ENCODE measurements around the gene TBC1D16. TPM values are rescaled to one million over a fixed set of nuclear protein-coding genes. Genes with fewer than 3 reads are reported as not detected.

TBC1D16 gene
- total and polyA plus RNA-seq, 2 donors = 15.8 to 21.5 TPM

DNA sequence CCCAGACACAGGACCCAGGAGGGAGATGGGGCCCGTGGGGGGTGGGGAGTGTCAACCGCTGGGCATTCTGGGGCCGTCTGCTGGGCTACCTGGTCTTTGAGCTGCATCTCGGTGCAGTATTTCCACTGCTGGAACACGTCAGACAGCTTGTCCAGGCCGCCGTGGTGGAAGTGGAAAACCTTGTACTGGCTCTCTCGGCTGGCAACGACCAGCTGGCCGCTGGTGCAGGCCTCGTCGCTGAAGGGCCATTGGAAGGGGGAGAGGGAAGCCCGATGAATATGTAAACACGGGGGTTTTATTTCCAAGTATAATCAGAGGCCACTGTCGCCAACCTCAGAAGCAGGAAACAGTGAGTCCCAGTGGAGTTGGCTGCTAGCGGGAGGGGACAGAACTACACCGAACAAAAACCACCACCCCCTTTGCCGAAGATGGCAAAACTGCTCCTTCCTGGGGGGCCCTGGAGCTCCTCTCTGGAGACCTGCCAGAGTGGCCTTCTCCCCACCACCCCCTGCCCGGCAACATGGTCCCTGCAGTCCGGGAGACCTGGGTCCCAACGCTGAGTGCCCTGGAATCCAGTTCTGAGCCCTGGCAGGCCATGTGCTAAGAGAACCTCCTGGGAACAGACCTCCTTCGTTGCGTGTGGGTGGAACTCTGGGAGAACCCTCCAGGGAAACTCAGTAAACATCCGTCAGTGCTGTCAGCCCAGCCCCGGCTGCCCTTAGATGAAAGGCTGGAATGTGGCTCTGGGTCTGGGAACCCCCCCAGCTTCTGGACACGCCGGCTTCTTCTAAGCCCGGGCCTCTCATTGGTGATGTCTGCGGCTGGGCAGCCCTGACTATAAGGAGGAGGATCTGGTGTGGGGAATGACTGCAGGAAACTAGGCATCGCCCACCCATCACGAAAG, 84.1 kb downstream of the TBC1D16 start:
- peaks cover 2% of the 10 kb centered on the region for H3K36me3 ChIP-seq (ENCODE audit: insufficient read depth)
- H3K27ac ChIP-seq (ENCODE audit: low read depth) = peak overlapping the region; percentile 12
- DNase-seq (ENCODE audit: extremely low spot score) = peak; percentile 31
- H3K4me3 ChIP-seq (ENCODE audit: low read depth, low read length) = no peak overlapping the region
- H3K4me1 ChIP-seq (ENCODE audit: insufficient read depth) = no peaks in the 10 kb centered on the region
- 22% methylated on average over 31 of the region's 31 CpGs for WGBS

- peaks cover 2% of the 10 kb centered on the region for H3K36me3 ChIP-seq (ENCODE audit: insufficient read depth)
- 86% methylated on average over 17 of the region's 17 CpGs for WGBS
- H3K27ac ChIP-seq (ENCODE audit: low read depth) = no peak overlapping the region
- H3K4me1 ChIP-seq (ENCODE audit: insufficient read depth) = no peaks in the 10 kb centered on the region
- no peak for DNase-seq (ENCODE audit: extremely low spot score)
- H3K4me3 ChIP-seq (ENCODE audit: low read depth, low read length) = no peak overlapping the region
These were observed 84.9 kb downstream of the TBC1D16 start for GRCh38 chr17:79950751-79951150.

- H3K4me1 ChIP-seq (ENCODE audit: insufficient read depth) = no peaks in the 10 kb centered on the region
- DNase-seq (ENCODE audit: extremely low spot score) = no peak
- H3K27ac ChIP-seq (ENCODE audit: low read depth) = no peak overlapping the region
- 93% methylated on average over 31 of the region's 31 CpGs for WGBS
- no peak overlapping the region for H3K4me3 ChIP-seq (ENCODE audit: low read depth, low read length)
- H3K36me3 ChIP-seq (ENCODE audit: insufficient read depth) = peaks cover 2% of the 10 kb centered on the region
These were observed 85.4 kb downstream of the TBC1D16 start for GRCh38 chr17:79950306-79950705.

GRCh38 chr17:79949656-79950209, 85.9 kb downstream of the TBC1D16 start:
- H3K27ac ChIP-seq (ENCODE audit: low read depth) = no peak overlapping the region
- H3K4me3 ChIP-seq (ENCODE audit: low read depth, low read length) = no peak overlapping the region
- WGBS = 89% methylated on average over 27 of the region's 27 CpGs
- peaks cover 2% of the 10 kb centered on the region for H3K36me3 ChIP-seq (ENCODE audit: insufficient read depth)
- DNase-seq (ENCODE audit: extremely low spot score) = no peak
- no peaks in the 10 kb centered on the region for H3K4me1 ChIP-seq (ENCODE audit: insufficient read depth)

DNA sequence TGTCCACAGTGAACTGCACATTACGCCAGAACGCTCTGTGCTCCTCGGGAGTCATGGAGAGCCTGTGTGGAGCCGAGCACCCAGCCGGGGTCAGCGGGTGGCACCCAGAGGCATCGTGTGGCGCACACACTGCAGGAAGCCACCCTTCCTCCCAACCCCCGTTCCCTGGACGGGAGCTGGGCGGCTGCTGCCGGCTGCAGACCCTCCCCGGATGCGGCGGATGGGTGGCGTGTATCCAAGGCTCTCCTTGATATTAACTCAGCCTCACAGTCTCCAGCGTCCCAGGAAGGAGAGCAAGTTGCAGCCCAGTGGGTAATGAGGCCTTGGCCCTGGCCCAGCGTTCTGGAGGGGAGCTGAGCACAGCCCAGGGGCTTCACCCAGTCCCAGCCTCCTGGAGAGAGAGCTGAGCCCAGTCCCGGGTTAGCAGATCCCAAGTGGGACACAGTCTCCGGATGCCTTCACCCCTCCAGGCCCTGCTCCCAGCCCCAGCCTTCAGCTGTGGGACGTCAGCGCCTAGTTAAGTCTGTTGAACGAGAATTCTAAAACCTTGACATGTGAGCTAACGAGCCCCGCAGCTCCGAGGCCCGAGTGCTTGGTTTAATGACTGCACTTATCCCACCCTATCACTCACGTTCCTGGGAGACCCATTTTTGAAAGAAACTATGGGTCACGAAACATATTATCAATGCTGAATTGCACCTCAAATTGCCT, 86.6 kb downstream of the TBC1D16 start:
- no peak for DNase-seq (ENCODE audit: extremely low spot score)
- no peak overlapping the region for H3K27ac ChIP-seq (ENCODE audit: low read depth)
- peaks cover 2% of the 10 kb centered on the region for H3K36me3 ChIP-seq (ENCODE audit: insufficient read depth)
- 89% methylated on average over 29 of the region's 29 CpGs for WGBS
- no peaks in the 10 kb centered on the region for H3K4me1 ChIP-seq (ENCODE audit: insufficient read depth)
- H3K4me3 ChIP-seq (ENCODE audit: low read depth, low read length) = no peak overlapping the region

DNA sequence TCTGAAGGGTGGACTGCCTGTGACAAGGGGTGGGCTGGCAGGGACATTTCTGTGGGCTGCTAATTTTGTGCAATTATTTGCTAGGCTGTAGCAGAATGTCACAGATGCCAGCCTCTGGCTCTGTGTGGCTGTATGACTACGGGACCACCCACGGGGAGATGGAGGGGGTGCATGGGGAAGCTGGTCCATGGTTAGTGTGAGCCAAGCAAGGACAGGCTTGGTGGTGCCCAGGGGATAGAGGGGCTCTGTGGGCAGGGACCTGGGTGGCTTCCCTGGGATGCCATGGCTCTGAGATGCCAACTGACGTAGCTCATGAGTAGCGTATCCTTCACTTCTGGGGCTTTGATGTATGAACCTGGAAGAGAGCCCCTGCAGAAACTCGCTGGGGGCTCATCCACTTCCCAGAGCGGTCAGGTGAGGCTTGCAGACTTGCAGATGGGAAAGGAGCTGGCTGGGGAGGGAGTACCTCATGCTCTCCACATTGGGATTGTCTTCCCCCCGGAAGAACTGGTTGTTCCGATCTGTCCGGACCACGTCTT, 87.2 kb downstream of the TBC1D16 start:
- H3K36me3 ChIP-seq (ENCODE audit: insufficient read depth) = peaks cover 2% of the 10 kb centered on the region
- WGBS = 94% methylated on average over 10 of the region's 10 CpGs
- no peak overlapping the region for H3K4me3 ChIP-seq (ENCODE audit: low read depth, low read length)
- no peak for DNase-seq (ENCODE audit: extremely low spot score)
- H3K27ac ChIP-seq (ENCODE audit: low read depth) = no peak overlapping the region
- H3K4me1 ChIP-seq (ENCODE audit: insufficient read depth) = no peaks in the 10 kb centered on the region

- no peaks in the 10 kb centered on the region for H3K4me1 ChIP-seq (ENCODE audit: insufficient read depth)
- WGBS = 95% methylated on average over 31 of the region's 31 CpGs
- DNase-seq (ENCODE audit: extremely low spot score) = no peak
- no peak overlapping the region for H3K4me3 ChIP-seq (ENCODE audit: low read depth, low read length)
- H3K27ac ChIP-seq (ENCODE audit: low read depth) = no peak overlapping the region
- peaks cover 2% of the 10 kb centered on the region for H3K36me3 ChIP-seq (ENCODE audit: insufficient read depth)
These were observed 88.2 kb downstream of the TBC1D16 start for GRCh38 chr17:79947351-79948031.

- no peak for DNase-seq (ENCODE audit: extremely low spot score)
These were observed 89.1 kb downstream of the TBC1D16 start for GRCh38 chr17:79946352-79947231.

DNA sequence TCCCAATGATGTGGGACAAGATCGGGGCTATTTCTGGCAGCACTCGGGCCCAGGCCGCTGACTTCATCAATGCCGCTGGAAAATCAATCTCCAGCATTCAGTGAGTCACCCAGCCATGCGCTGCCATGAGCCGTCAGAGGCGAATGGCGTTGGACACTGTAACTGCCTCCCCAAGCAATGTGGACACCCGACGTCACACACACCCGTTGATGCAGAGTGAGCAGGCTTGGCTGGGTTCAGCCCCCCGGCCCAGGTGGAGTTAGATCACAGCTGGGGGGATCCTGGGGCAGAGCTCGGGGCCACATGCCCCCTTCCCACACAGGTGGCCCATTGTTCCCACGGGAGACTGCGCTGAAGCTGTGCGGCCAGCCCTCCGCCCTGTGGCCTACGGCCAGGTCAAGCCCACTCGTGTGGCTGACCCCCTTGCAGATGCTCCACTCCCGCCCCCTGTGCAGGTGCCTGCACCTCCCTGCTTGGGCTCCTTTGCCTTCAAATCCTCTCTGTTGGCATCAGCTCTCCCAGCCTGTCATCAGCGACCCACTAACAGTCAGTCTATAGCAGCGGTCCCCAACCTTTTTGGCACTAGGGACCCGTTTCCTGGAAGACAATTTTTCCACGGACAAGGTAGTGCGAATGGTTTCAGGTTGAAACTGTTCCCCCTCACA, 89.9 kb downstream of the TBC1D16 start:
- H3K4me1 ChIP-seq (ENCODE audit: insufficient read depth) = no peaks in the 10 kb centered on the region
- no peak overlapping the region for H3K4me3 ChIP-seq (ENCODE audit: low read depth, low read length)
- DNase-seq (ENCODE audit: extremely low spot score) = no peak
- no peak overlapping the region for H3K27ac ChIP-seq (ENCODE audit: low read depth)
- WGBS = 94% methylated on average over 25 of the region's 25 CpGs
- peaks cover 2% of the 10 kb centered on the region for H3K36me3 ChIP-seq (ENCODE audit: insufficient read depth)

More at GRCh38 chr17:79946352-79947231, 89.1 kb downstream of the TBC1D16 start:
- no peak overlapping the region for H3K4me3 ChIP-seq (ENCODE audit: low read depth, low read length)
- no peak overlapping the region for H3K27ac ChIP-seq (ENCODE audit: low read depth)
- WGBS = 95% methylated on average over 25 of the region's 25 CpGs
- H3K36me3 ChIP-seq (ENCODE audit: insufficient read depth) = peaks cover 2% of the 10 kb centered on the region
- H3K4me1 ChIP-seq (ENCODE audit: insufficient read depth) = no peaks in the 10 kb centered on the region

DNA sequence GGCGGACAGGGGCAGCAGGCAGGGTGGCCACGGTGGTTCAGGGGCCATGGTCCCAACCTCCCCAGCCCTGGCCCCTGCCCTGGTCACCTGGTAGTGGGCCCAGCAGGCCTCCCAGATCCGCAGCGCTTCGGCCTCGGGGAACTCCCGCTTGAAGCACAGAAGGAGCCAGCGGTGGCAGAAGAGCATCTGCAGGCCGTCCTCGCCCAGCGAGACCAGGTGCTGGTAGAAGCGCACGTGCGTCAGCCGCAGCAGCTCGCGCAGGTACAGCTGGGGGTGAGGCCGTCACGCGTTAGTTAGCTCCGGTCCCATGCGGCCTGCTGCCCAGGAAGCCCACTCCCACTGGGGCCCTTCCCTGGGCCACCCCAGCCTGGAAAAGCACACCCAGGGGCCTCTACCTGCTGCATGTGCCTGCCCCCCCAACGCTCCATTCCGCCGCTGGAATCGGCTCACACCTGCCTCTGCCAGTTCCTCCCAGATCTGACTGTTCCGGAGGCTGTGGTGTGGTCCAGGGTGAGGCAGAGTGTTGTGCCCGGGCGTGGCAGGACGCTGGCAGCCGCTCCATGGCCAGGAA, 90.8 kb downstream of the TBC1D16 start:
- peaks cover 2% of the 10 kb centered on the region for H3K36me3 ChIP-seq (ENCODE audit: insufficient read depth)
- 98% methylated on average over 31 of the region's 31 CpGs for WGBS
- H3K4me1 ChIP-seq (ENCODE audit: insufficient read depth) = no peaks in the 10 kb centered on the region
- H3K27ac ChIP-seq (ENCODE audit: low read depth) = no peak overlapping the region
- H3K4me3 ChIP-seq (ENCODE audit: low read depth, low read length) = no peak overlapping the region
- DNase-seq (ENCODE audit: extremely low spot score) = no peak

GRCh38 chr17:79944251-79944812, 91.3 kb downstream of the TBC1D16 start:
- Histone ChIP-seq H3K36me3 (ENCODE audit: insufficient read depth) (peaks cover 2% of the 10 kb centered on the region), H3K4me1 (ENCODE audit: insufficient read depth) (no peaks in the 10 kb centered on the region), H3K27ac (ENCODE audit: low read depth) (no peak overlapping the region), H3K4me3 (ENCODE audit: low read depth, low read length) (no peak overlapping the region)
- 94% methylated on average over 23 of the region's 23 CpGs for WGBS
- DNase-seq (ENCODE audit: extremely low spot score) = no peak
